Measurements from ENCODE around the gene PLA2R1.

PLA2R1 gene

DNA sequence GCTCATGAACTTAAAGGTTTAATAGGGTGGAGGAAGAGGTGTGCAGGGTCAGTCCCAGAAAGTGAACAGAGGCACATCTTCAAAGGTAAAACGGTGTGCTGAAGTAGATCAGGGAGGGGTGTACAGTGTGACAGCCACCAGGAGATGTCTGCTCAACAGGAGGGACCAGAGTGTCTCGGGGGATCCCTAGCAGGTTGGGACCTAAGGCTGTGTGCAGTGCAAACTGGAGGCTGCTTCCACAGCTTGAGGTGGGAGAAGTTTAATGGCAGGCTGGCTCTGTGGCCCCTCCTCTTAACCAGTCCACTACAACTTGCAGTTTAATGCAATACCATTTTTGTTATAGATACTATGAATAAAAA lies 33.2 kb downstream of the PLA2R1 start:
- DNase-seq (ENCODE audit: low spot score): no peak

DNA sequence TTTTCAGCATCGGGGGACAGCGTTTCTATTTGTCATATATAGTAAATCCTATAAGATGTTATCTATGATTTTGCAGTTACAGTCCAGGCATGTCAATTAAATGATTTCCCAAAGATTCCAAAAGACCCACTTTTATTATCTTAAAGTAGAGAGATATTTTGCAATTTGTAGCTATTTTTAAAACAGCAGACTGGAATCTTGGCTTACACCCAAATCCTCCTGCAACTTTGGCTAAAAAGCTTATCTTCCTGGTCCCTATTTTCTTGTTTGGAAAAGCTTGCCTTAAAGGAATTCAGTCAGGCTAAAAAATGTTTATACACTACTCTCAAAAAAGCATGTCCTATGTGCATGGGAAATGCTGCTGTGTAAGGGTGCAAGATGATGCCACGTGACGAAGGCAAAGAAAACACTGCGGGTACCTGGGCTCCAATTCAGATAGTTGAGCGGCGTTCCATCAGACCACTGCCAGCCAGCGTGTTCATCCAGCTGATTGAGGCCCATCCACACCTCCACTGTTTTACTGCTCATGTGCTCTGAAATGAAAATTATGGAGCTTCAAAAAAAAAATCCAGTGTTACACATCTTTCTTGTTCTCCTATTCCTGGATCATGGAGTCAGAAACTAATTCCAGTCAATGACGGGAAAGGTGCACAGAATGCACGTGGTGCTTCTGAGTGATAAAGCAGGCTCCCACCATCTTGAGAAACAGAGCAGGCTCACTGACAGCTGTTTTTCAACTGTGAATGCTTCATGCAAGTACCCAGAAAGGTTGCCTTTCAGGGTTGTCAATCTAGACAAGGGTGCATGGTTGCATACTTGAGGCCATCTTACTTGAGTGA lies 33.8 kb downstream of the PLA2R1 start:
- DNase-seq (ENCODE audit: low spot score): no peak

DNA sequence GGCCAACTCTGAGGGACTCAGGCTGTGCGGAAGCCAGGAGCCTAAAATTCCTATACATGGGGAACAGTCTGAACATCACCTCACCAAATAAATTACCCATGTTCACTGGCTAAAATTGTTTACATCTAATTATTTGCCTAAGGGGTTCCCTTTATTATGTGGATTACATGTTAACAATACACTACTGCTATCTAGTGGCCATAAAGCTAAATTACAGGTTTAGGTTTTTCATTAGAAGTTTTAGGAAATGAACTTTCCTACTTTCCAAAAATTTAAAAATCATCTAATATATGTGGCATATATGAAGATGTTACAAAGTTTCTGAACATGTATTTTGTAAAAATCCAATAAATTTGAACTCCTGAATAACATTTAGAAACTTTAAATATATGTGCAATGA lies 40.3 kb downstream of the PLA2R1 start:
- no peak for DNase-seq (ENCODE audit: low spot score)

DNA sequence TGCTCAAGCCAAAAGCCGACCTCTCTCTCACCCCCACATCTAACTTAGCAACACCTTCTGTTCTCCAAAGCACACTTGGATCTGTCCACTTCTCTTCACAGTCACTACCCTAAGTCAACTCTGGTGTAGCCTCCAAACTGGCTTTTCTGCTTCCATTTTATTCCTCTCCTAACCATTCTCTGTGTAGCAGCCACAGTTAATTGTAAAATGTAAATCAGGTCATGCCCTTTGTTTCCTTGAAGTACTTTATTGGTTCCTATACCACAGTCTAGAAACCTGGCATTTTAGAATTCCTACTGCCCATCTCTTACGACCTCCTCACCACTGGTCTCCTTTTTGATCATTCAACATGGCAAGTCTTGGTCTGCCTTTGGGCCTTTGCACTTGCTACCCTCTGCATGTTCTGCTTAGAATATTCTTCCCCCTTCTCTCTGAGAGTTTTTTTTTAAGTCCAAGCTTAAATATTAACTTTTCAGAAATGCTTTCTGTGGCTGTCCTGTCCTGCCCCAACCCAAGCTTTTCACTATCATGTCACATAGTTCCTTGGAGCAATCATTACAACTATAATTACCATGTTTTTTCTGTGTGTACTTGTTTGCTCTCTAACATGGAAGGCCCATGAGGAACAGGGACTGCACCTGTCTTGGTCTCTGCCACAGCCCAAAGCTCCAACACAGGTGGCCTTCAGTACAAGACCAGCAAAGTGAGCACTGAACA lies 42.9 kb downstream of the PLA2R1 start:
- no peak for DNase-seq (ENCODE audit: low spot score)

DNA sequence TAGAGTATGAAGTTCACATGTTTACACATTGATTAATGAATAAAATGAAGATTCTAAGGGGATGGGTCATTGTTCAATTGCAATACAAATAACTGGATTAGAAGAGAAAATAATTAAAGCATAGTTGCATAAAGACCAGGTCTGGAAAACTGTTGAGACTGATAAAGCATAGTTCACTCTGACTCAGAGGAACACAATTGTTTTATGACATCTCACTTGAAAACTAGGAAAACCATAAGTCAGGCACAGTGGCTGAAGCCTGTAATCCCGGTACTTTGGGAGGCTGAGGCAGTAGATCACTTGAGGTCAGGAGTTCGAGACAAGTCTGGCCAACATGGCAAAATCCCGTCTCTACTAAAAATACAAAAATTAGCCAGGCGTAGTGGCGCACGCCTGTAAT lies 46.7 kb downstream of the PLA2R1 start:
- DNase-seq (ENCODE audit: low spot score): no peak

DNA sequence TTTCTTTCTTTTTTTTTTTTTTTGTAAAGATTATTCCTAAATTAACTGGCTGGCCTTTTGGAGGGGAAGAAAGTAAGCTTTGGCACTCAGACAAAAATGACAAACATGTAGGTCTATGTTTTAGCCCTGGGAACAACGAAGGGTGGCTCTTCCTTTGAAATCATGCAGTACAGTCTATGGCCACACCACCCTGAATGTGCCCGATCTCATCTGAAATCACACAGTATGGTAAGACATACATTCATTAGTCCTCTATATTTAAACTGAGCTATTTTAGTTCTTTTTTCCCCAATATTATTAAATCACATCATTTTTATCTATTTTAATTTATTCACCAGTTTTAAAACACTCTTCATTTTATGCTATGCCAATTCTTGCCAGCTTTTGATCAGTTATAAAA lies 48.2 kb downstream of the PLA2R1 start:
- no peak for DNase-seq (ENCODE audit: low spot score)

DNA sequence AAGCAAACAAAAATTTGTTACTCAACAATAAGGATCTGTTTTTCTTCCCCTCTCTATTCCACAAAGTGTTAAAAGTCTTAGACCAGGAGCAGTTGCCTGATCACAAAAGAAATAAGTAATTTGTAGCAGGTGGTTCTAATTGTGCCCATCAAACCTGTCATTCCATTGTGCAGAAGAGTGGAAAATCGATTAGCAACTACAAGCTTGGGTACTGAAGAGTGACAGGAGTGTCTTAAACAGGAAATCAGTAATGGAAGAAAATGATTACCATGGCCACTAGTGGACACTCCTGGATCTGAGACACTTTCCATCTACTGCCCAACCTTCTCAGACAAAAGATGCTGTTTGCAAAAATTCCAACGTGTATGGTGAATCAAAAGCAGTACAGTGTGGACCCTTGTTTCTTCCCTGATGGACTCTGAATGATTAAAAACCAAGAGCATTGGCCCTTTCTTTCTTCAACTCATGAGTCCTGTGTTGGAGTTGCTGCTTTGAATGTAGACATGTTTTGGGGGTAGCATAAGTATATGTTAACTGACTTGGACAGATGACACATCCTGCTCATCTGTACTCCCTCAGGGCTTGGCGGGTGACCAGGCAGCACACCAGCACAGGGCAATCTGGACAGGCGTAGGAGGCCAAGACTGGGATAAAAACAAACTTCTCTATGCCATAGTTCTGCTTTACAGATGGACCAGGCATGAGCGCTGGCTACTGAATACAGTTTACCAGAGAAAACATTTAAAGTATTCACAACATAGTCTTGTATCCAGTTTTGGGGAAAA lies 51.9 kb downstream of the PLA2R1 start:
- DNase-seq (ENCODE audit: low spot score): no peak

DNA sequence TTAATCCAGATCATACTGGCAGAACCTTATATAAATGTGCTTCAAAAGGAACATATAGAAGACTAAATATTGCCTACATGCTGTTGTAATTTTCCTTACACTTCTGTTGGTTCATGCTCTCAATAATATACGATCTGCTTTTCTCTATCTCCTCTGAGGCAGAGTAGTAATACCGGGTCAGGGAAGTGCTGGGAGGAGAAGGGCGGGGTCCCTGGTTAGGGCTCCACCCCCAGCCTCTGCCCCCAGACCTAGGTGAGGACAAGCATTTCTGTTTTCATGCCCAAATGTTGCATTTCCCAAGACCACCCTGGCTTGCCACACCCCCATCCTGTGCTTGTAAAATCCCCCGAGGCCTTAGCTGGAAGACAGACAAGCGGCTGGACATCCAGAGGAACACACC lies 55.3 kb downstream of the PLA2R1 start:
- DNase-seq (ENCODE audit: low spot score): no peak

DNA sequence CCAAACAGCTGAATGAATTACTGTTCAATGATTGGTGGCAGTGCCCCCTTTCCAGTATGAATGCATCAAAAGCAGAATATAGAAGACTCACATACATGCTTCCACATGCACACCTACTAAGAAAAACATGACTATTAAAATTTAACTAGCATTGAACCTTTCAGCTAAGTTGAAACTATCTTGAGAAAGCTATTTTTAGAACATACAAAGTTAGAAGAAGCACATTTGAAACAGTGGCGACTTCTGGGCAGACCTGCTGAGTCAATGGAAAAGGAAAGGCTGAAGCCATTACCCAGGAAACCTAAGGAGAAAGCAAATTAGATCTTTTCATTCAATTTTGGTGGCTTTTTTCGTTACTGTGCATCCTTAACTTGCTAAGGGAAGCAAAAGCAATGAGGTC lies 55.9 kb downstream of the PLA2R1 start:
- DNase-seq (ENCODE audit: low spot score): no peak

DNA sequence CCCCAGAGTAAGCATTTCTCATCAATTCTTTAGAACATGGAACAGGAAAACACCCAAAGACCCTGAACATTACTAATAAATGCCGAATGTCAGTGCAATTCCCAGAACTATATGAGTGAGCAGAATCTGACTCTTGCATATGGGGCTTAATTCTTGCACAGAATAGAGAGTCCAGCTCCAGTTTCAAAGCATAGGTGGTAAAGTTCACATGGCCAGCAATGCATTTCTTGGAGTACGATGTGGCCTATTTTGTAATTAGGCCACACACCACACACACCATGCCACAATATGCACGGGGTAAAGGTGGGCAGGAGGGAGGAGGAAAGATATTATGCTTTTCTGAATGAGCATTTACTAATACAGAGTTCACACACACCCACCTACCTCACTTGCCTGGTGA lies 56.5 kb downstream of the PLA2R1 start:
- no peak for DNase-seq (ENCODE audit: low spot score)

DNA sequence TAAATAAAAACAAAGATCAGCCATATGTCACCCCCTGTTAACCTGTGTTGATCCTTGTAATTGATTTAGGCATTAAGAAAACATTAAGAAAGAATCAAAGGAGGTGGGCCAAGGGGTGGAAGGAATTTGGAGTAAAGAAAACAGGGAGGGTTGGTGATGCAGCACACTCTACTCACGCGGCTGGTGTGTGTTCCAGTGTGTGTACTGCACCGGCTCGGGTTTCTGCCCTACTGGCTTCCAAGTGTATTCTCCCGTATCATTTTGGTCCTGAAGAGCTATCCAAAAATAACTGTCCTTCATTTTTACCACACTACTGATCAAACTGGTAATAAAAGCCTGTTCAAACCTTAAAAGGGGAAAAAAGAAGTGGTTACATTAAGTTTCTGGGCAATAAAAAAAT lies 56.9 kb downstream of the PLA2R1 start:
- DNase-seq (ENCODE audit: low spot score): no peak

DNA sequence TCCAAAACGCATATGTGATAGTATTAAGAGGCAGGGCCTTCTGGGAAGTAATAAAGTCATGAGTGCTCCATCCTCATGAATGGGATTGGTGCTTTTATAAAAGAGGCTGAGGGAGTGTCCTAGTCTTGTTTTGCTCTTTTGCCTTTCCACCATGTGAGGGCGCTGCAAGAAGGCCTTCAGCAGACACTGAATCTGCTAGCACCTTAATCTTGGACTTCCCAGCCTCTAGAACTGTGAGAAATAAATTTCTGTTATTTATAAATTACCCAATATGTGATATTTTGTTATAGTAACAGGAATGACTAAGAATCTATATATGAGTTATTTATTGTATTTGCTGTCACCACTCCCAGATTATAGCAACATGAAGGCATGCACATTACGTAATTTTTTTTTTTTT lies 63.5 kb downstream of the PLA2R1 start:
- no peak for DNase-seq (ENCODE audit: low spot score)

DNA sequence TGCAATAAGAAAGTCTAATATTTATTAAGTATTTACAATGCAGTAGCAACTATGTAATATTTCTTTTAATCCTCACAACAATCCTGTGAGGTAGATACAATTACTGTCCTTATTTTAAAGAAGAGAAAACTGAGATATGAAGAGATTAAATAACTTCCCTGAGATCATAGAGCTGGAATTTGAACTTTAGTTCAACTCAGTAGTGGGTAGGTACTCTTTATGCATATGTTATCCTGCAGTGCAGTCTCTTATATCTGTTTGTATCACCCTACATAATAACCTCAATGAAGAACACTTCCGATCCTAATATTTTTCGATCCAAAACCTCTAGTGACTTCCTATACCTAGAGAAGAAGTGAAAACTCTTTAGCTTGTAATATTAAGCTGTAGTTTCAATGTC lies 64.2 kb downstream of the PLA2R1 start:
- DNase-seq (ENCODE audit: low spot score): no peak

DNA sequence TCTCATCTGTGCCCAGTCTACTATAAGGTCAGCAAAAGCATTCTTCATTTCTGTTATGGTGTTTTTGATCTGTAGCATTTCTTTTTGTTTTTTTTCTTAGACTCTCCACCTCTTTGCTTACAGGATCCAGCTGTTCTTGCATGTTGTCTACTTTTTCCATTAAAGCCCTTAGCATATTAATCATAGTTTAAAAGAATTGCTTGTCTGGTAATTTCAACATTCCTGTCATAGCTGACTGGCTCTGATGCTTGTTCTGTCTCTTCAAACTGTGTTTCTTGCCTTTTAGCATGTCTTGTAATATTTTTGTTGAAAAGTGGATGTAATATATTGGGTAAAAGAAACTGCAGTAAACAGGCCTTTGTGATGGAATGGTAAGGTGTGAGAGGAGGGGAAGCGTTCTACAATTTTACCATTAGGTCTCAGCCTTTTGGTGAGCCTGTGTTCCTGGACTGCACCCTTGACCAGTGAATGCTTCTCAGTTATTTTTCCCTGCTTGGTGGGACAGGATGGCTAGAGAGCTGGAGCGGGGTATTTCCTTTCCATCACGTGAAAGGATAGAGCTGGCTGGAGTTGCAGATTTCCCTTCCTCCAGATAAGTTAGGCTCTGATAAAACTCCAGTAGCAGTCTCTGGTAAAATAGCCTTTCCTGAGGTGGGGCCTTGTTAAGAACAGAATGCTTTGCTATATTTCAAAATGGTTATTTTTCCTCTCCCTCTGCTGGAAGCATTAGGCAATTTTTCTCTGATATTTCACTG lies 65.4 kb downstream of the PLA2R1 start:
- no peak for DNase-seq (ENCODE audit: low spot score)

DNA sequence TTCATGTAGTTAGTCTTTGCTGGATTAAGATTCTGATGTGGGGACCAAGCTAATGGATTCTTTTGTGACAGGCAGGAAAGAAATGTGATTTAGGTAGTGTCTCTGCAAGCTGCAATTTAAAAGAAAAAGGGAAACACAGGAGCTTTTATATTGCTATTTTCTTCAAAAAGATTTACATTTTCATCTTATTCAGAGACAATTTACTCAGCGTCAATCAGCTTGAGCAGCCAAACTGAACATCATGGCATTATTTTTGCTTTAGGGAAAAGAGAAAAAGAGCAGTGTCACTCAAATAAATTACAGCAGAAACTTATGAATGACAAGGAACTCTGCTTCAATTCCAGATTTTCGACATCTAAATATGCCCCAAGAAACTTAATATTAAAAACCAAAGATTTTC lies 67.4 kb downstream of the PLA2R1 start:
- no peak for DNase-seq (ENCODE audit: low spot score)

DNA sequence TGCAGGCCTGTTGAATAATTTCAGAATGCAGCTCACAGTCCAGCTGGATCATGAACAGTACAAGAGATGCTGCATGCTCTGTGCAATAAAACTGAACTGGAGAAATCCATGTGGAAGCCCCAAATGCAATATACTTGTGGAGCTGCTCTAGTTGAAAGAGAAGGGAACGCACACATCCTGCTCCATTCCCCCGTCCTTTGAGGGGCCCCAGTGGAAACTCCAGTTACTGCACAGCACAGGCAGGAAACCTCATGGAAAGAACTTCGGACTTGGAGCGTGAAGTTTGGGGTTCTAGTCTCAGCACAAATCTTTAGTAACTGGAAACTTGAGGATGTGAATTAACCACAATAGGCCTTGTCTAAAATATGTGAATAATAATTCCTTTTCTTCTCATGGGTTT lies 73.2 kb downstream of the PLA2R1 start:
- DNase-seq (ENCODE audit: low spot score): no peak

DNA sequence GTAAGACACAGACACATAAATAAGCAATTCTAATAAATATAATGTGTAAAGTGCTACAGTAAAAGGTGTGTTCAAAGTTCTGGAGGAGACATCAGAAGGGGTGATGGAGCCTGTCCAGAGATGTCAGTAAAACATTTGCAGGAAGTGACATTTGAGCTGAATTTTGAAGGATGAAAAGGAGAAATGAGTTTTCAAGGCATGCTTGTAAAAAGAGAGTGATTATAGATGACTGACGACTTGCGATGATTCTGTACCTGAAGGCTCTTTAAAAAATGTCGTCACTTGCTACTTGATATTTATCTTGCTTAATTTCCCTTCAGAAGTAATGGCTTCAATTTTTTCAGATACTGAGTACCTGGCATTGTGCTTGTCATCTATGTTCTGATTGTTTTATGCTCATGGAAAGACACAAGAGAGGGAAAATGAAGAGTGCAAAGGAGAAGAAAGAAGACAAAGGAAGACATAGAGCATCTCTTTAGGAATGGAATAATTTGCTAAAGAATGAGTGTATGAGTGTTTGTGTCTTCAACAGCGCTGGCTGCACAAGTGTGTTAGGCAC lies 73.9 kb downstream of the PLA2R1 start:
- no peak for DNase-seq (ENCODE audit: low spot score)

DNA sequence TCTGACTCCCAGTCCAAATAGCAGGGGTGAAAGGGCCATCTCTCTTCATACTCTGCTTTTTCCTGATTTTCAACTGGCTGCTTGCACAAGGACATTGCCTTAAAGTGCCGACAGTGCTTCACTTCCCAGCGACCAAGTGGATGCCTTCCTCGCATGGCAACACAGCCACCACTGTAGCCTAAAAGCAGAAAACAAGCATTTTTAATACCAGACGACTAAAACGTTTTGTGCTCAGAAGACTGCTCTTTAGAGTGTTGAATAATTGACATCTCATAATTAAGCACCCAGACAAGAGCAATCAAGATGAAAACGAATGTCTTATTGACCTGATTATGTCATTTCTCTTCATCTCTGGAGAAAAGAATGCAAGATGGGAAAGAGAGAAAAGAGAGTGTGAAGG lies 75.2 kb downstream of the PLA2R1 start:
- no peak for DNase-seq (ENCODE audit: low spot score)

DNA sequence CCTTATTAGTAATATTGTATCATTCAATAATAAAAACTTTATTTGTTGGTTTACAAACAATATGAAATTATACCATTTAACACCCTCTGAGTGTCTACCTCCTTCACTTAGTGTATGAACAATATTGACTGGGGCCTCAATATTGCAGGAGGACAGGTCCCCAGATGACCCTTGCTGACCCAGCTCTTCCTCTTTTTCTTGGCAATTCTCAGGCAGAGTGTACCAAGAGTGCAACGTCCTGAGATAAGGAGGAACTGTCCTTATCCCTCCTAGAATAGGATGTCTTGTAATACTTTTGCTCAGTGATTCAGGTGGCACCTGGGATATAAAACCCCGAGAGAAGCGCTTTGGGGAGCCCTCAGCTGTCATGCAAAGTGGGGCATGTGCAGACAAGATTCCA lies 76.8 kb downstream of the PLA2R1 start:
- no peak for DNase-seq (ENCODE audit: low spot score)

DNA sequence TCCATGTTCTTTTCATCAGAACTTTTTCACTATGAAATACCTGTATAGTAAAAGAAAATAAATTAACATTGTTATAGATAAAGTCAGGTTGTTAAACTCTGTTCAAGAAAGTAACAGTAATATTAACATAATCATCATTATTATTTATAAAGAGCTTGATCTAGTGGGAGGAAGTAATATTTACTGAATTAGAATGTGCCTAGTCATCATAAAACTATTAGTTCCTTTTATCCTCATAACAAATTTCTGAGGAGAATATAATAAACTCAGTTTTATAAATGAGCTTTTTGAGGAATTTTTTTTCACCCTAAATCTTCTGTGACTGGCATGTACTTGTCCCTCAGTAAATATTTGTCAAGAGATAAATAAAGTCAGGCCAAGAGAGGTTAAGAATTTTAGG lies 78.4 kb downstream of the PLA2R1 start:
- DNase-seq (ENCODE audit: low spot score): no peak

DNA sequence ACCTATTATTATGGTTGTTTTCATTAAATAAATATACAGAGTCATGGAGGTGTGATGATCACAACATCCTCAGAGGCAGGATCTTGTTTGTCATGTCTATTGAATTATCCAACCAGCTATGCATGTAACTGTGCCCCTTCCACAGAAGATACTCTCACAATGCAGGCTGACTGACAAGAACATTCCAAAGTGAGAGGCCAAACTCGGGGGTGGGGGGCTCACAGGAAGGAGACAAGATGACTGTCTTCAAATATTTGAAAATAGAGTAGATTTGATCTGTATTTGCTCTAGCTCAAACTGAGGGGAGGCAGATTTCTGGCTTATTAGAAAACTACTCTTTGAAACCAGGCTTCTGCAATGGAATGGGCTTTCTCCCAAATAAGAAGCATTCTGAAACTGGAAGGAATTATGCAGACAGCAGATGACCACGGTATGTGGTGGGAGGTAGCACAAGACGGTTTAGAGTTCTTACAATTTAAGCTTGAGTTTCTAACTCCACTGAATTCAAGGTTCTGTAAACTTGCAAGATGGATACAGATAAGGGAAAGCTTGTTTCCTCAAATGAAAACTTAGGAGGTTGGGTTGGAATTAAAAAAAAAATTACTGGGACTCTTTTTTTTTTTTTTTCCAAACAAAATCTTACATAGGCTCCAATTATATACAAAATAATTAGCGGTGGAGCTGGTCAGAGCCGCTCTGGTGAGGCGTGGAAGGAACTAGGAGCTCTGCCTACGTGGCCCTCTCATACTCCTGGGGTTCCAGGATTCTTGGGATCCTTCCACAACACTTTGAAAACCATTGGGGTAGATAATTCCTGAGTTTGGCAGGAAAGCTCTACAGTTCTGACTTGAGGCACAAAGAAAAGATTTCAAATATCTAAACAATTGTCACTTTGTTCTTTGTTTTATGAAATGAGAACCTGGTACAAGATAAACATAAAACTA lies 79.3 kb downstream of the PLA2R1 start:
- DNase-seq (ENCODE audit: low spot score): no peak
